ENCODE measurements around the gene OTUD7B. TPM values are rescaled to one million over a fixed set of nuclear protein-coding genes. Genes with fewer than 3 reads are reported as not detected.
A peak's percentile ranks its signal among the peaks of the same experiment; 100 is the strongest.

The OTUD7B gene
- total and polyA plus RNA-seq, 10 of the 15 experiments (the other 5 are each of a cell fraction or from before 2014, with no cell fraction given): 1.7 to 24.9 (median 6.6) TPM

DNA sequence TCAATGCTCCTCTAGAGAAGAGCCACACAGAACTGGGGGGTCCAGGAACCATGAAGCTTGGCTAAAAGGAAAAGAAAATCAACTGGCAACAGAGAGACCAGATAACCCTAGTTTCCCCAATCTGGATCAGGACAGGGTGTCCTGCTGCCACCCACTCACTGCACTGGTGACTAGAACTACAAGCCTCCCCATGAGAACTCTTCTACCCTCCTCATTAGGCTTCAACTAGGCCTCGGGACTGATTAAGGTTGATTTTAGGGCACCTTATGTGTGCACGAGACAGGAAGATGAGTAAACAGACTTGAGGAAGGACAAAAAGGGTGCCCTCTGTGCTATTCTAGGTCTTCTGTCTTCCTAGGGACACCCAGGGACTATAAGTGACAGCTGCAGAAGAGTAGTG lies 80.7 kb downstream of the OTUD7B start:
- H3K4me3 ChIP-seq: no peak overlapping the region
- H3K9ac ChIP-seq (ENCODE audit: control insufficient read depth, insufficient read depth, low read length): no peak overlapping the region
- FAIRE-seq: no peak
- no peak for DNase-seq (ENCODE audit: low read depth, low spot score)
- H3K27ac ChIP-seq (ENCODE audit: control insufficient read depth, insufficient read depth): no peak overlapping the region
- peaks cover 3 to 7% of the 10 kb centered on the region in 2 experiments for H3K36me3 ChIP-seq (ENCODE audit: control insufficient read depth in 2 of 2, insufficient read depth in 2 of 2, low read length in 1 of 2)
- no peak for ATAC-seq
- H3K79me2 ChIP-seq (ENCODE audit: control insufficient read depth, insufficient read depth, low read length): peaks cover 27% of the 10 kb centered on the region
- 70% methylated on average over 2 of the region's 2 CpGs for WGBS (ENCODE audit: insufficient coverage, insufficient replicate concordance, low lambda C conversion rate, missing lambda C conversion rate)
- SMC1A ChIA-PET (ENCODE audit: uncharacterized antibody, unreplicated experiment): interaction anchor here (0.6 to 2.6 kb wide), 3 partner anchors 8 to 239 kb away, joined by 3 to 14 read pairs (median 3); partner anchors contain the start of gene MTMR11
- peak overlapping the region; percentile 10; the same call in 1 of the 2 replicates for H2AFZ ChIP-seq (ENCODE audit: control insufficient read depth, low read depth, low read length)
- peaks cover 10% of the 10 kb centered on the region for H3K4me1 ChIP-seq (ENCODE audit: control insufficient read depth, insufficient read depth, low read length)
- POLR2A ChIA-PET: interaction anchor here (2.5 to 3.3 kb wide), 2 partner anchors 8 to 43 kb away, joined by 26 to 31 read pairs; partner anchors contain the start of gene MTMR11
- H4K20me1 ChIP-seq (ENCODE audit: control insufficient read depth, insufficient read depth): no peaks in the 10 kb centered on the region
- CTCF ChIA-PET: interaction anchor here (0.8 to 1.9 kb wide), 4 partner anchors 11 to 142 kb away, joined by 5 to 8 read pairs (median 7); a partner anchor contains a TSS
- TF ChIP-seq SPI1 (IDR thresholded peaks at IDR 0.05; ENCODE audit: borderline replicate concordance, insufficient read depth, low read depth, low read length): no peak
- no peak for TF ChIP-seq HCFC1 (IDR thresholded peaks at IDR 0.05; ENCODE audit: low read length)
- no peak for TF ChIP-seq CHD4 (IDR thresholded peaks at IDR 0.05)
- TF ChIP-seq SIN3A (IDR thresholded peaks at IDR 0.05; ENCODE audit: low read depth, low read length): no peak
- TF ChIP-seq EZH2 (IDR thresholded peaks at IDR 0.05; ENCODE audit: borderline replicate concordance, control insufficient read depth, low read depth, low read length): no peak
- no peak for TF ChIP-seq CBX5 (IDR thresholded peaks at IDR 0.05; ENCODE audit: low read depth)
- TF ChIP-seq, protein P1, sequence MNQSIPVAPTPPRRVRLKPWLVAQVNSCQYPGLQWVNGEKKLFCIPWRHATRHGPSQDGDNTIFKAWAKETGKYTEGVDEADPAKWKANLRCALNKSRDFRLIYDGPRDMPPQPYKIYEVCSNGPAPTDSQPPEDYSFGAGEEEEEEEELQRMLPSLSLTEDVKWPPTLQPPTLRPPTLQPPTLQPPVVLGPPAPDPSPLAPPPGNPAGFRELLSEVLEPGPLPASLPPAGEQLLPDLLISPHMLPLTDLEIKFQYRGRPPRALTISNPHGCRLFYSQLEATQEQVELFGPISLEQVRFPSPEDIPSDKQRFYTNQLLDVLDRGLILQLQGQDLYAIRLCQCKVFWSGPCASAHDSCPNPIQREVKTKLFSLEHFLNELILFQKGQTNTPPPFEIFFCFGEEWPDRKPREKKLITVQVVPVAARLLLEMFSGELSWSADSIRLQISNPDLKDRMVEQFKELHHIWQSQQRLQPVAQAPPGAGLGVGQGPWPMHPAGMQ (IDR thresholded peaks at IDR 0.05; ENCODE audit: borderline replicate concordance): no peak
- TF ChIP-seq, protein P2, sequence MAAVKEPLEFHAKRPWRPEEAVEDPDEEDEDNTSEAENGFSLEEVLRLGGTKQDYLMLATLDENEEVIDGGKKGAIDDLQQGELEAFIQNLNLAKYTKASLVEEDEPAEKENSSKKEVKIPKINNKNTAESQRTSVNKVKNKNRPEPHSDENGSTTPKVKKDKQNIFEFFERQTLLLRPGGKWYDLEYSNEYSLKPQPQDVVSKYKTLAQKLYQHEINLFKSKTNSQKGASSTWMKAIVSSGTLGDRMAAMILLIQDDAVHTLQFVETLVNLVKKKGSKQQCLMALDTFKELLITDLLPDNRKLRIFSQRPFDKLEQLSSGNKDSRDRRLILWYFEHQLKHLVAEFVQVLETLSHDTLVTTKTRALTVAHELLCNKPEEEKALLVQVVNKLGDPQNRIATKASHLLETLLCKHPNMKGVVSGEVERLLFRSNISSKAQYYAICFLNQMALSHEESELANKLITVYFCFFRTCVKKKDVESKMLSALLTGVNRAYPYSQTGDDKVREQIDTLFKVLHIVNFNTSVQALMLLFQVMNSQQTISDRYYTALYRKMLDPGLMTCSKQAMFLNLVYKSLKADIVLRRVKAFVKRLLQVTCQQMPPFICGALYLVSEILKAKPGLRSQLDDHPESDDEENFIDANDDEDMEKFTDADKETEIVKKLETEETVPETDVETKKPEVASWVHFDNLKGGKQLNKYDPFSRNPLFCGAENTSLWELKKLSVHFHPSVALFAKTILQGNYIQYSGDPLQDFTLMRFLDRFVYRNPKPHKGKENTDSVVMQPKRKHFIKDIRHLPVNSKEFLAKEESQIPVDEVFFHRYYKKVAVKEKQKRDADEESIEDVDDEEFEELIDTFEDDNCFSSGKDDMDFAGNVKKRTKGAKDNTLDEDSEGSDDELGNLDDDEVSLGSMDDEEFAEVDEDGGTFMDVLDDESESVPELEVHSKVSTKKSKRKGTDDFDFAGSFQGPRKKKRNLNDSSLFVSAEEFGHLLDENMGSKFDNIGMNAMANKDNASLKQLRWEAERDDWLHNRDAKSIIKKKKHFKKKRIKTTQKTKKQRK (IDR thresholded peaks at IDR 0.05; ENCODE audit: low read depth, low read length): no peak
- no peak for TF ChIP-seq POLR2AphosphoS5 (IDR thresholded peaks at IDR 0.05; ENCODE audit: low read length)
- no peak for TF ChIP-seq KAT2A (conservative IDR thresholded peaks at IDR 0.05; ENCODE audit: control insufficient read depth, low read depth, low read length)
- no peak for TF ChIP-seq DPF2 (IDR thresholded peaks at IDR 0.05)
- no peak for TF ChIP-seq CEBPB (IDR thresholded peaks at IDR 0.05; ENCODE audit: borderline replicate concordance in 1 of 2, low read depth in 2 of 2, low read length in 2 of 2)
- TF ChIP-seq ZSCAN29 (IDR thresholded peaks at IDR 0.05): no peak
- TF ChIP-seq, protein P3, sequence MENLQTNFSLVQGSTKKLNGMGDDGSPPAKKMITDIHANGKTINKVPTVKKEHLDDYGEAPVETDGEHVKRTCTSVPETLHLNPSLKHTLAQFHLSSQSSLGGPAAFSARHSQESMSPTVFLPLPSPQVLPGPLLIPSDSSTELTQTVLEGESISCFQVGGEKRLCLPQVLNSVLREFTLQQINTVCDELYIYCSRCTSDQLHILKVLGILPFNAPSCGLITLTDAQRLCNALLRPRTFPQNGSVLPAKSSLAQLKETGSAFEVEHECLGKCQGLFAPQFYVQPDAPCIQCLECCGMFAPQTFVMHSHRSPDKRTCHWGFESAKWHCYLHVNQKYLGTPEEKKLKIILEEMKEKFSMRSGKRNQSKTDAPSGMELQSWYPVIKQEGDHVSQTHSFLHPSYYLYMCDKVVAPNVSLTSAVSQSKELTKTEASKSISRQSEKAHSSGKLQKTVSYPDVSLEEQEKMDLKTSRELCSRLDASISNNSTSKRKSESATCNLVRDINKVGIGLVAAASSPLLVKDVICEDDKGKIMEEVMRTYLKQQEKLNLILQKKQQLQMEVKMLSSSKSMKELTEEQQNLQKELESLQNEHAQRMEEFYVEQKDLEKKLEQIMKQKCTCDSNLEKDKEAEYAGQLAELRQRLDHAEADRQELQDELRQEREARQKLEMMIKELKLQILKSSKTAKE (IDR thresholded peaks at IDR 0.05; ENCODE audit: low read depth, poor library complexity, severe bottlenecking): no peak
- H3K27me3 ChIP-seq (replicated peaks in 1 of 2; ENCODE audit: control insufficient read depth in 2 of 2, insufficient read depth in 2 of 2, low read length in 1 of 2): no peaks in the 10 kb centered on the region
- no peak overlapping the region for H3K4me2 ChIP-seq (ENCODE audit: control insufficient read depth, insufficient read depth)
- in situ Hi-C loops (cut with MboI): no loop called here
- RAD21 ChIA-PET (ENCODE audit: unreplicated experiment): no interaction called here
- no TSS peak for BruUV-seq (replicated peaks)
- intact Hi-C loops (cut with micrococcal nuclease; ENCODE audit: unreplicated experiment): no loop called here
- H3K9me3 ChIP-seq (replicated peaks; ENCODE audit: control insufficient read depth, insufficient read depth, low read length): no peaks in the 10 kb centered on the region
